T-helper 2 cell treated with Interferon-gamma antibody and Interleukin-4, amounts not matched to agents 5 μg/mL and 100 μg/mL, for 36 hours (primary cell): Measurements from ENCODE around the gene NUDCD3.
A peak's percentile ranks its signal among the peaks of the same experiment; 100 is the strongest.

Experiments used
- DNase-seq: peaks from one replicate; pipeline ENCODE4 v3.0.0; 2021; ENCODE audit warnings: low spot score
- H3K27ac Mint-ChIP-seq: one replicate; pipeline ENCODE4 v1.8.0; 2021; ENCODE audit warnings: mild to moderate bottlenecking, mixed read lengths
- H3K27me3 Mint-ChIP-seq: one replicate; pipeline ENCODE4 v1.8.0; 2021; ENCODE audit warnings: low read depth, mixed read lengths
- H3K36me3 Mint-ChIP-seq: one replicate; pipeline ENCODE4 v1.8.0; 2021; ENCODE audit warnings: low read depth, mixed read lengths
- H3K4me1 Mint-ChIP-seq: one replicate; pipeline ENCODE4 v1.8.0; 2021; ENCODE audit warnings: low read depth, mixed read lengths
- H3K4me3 Mint-ChIP-seq: one replicate; pipeline ENCODE4 v1.8.0; 2022; ENCODE audit warnings: mild to moderate bottlenecking, moderate library complexity, mixed read lengths
- H3K9me3 Mint-ChIP-seq: one replicate; pipeline ENCODE4 v1.8.0; 2021; ENCODE audit warnings: mixed read lengths

The NUDCD3 gene

GRCh38 chr7:44490351-44491200 is at the start of gene NUDCD3:
TSS of gene NUDCD3 (minus strand) at chr7:44490658. CDS start at chr7:44490600, 58 bp downstream.
- peak within 1 kb of the TSS; percentile 94 for H3K27ac Mint-ChIP-seq
- peak; percentile 81 for DNase-seq
- peaks cover 35% of the 10 kb centered on the region for H3K4me1 Mint-ChIP-seq
- H3K9me3 Mint-ChIP-seq: no peaks in the 10 kb centered on the region
- H3K4me3 Mint-ChIP-seq: peak within 1 kb of the TSS; percentile 88
- peaks cover 4% of the 10 kb centered on the region for H3K27me3 Mint-ChIP-seq
- H3K36me3 Mint-ChIP-seq: peaks cover 21% of the 10 kb centered on the region

- Mint-ChIP-seq H3K27me3 (no peaks in the 10 kb centered on the region), H3K4me3 (no peak overlapping the region), H3K36me3 (no peaks in the 10 kb centered on the region), H3K4me1 (no peaks in the 10 kb centered on the region), H3K9me3 (no peaks in the 10 kb centered on the region), H3K27ac (no peak overlapping the region)
- no peak for DNase-seq
Observed at GRCh38 chr7:44539669-44540506, 49.4 kb upstream of the NUDCD3 start.

- Mint-ChIP-seq H3K4me3 (no peak overlapping the region), H3K27ac (no peak overlapping the region), H3K9me3 (no peaks in the 10 kb centered on the region), H3K36me3 (no peaks in the 10 kb centered on the region), H3K4me1 (no peaks in the 10 kb centered on the region), H3K27me3 (no peaks in the 10 kb centered on the region)
- DNase-seq: no peak
Observed at GRCh38 chr7:44538798-44539668, 48.6 kb upstream of the NUDCD3 start.

GRCh38 chr7:44538093-44538797 is 47.8 kb upstream of the NUDCD3 start:
- Mint-ChIP-seq H3K4me1 (no peaks in the 10 kb centered on the region), H3K9me3 (no peaks in the 10 kb centered on the region), H3K4me3 (no peak overlapping the region), H3K27ac (no peak overlapping the region), H3K27me3 (no peaks in the 10 kb centered on the region), H3K36me3 (no peaks in the 10 kb centered on the region)
- no peak for DNase-seq

- Mint-ChIP-seq H3K27ac (no peak overlapping the region), H3K36me3 (no peaks in the 10 kb centered on the region), H3K9me3 (no peaks in the 10 kb centered on the region), H3K4me3 (no peak overlapping the region), H3K27me3 (no peaks in the 10 kb centered on the region), H3K4me1 (no peaks in the 10 kb centered on the region)
- DNase-seq: no peak
Observed at GRCh38 chr7:44537442-44537841, 47.0 kb upstream of the NUDCD3 start.

- Mint-ChIP-seq H3K27ac (no peak overlapping the region), H3K36me3 (no peaks in the 10 kb centered on the region), H3K27me3 (no peaks in the 10 kb centered on the region), H3K9me3 (no peaks in the 10 kb centered on the region), H3K4me1 (no peaks in the 10 kb centered on the region), H3K4me3 (no peak overlapping the region)
- no peak for DNase-seq
Observed at GRCh38 chr7:44536090-44536489, 45.6 kb upstream of the NUDCD3 start.

GRCh38 chr7:44535348-44536064 is 45.0 kb upstream of the NUDCD3 start:
- Mint-ChIP-seq H3K4me3 (no peak overlapping the region), H3K36me3 (no peaks in the 10 kb centered on the region)

GRCh38 chr7:44534501-44534900 is 44.0 kb upstream of the NUDCD3 start:
- Mint-ChIP-seq H3K4me1 (no peaks in the 10 kb centered on the region), H3K4me3 (no peak overlapping the region), H3K9me3 (no peaks in the 10 kb centered on the region), H3K27ac (no peak overlapping the region), H3K27me3 (no peaks in the 10 kb centered on the region), H3K36me3 (no peaks in the 10 kb centered on the region)
- peak; percentile 34 for DNase-seq

More at GRCh38 chr7:44535348-44536064, 45.0 kb upstream of the NUDCD3 start:
- Mint-ChIP-seq H3K4me1 (no peaks in the 10 kb centered on the region), H3K27ac (no peak overlapping the region), H3K9me3 (no peaks in the 10 kb centered on the region), H3K27me3 (no peaks in the 10 kb centered on the region)
- DNase-seq: no peak

GRCh38 chr7:44534087-44534486 is 43.6 kb upstream of the NUDCD3 start:
- H3K27me3 Mint-ChIP-seq: no peaks in the 10 kb centered on the region
- no peaks in the 10 kb centered on the region for H3K9me3 Mint-ChIP-seq
- no peaks in the 10 kb centered on the region for H3K4me1 Mint-ChIP-seq
- H3K36me3 Mint-ChIP-seq: no peaks in the 10 kb centered on the region
- DNase-seq: no peak
- no peak overlapping the region for H3K4me3 Mint-ChIP-seq
- no peak overlapping the region for H3K27ac Mint-ChIP-seq

GRCh38 chr7:44533301-44534055 is 43.0 kb upstream of the NUDCD3 start:
- H3K4me1 Mint-ChIP-seq: no peaks in the 10 kb centered on the region
- no peaks in the 10 kb centered on the region for H3K27me3 Mint-ChIP-seq
- DNase-seq: no peak
- H3K27ac Mint-ChIP-seq: no peak overlapping the region
- no peaks in the 10 kb centered on the region for H3K36me3 Mint-ChIP-seq
- no peak overlapping the region for H3K4me3 Mint-ChIP-seq
- H3K9me3 Mint-ChIP-seq: no peaks in the 10 kb centered on the region

GRCh38 chr7:44531421-44532380 is 41.2 kb upstream of the NUDCD3 start:
- Mint-ChIP-seq H3K36me3 (no peaks in the 10 kb centered on the region), H3K27ac (no peak overlapping the region), H3K9me3 (no peaks in the 10 kb centered on the region), H3K27me3 (no peaks in the 10 kb centered on the region), H3K4me3 (no peak overlapping the region), H3K4me1 (no peaks in the 10 kb centered on the region)
- no peak for DNase-seq
